GM18498 (cell line): Measurements from ENCODE around the gene SPANXN3.
"Not testable (repeated sequence)": the region's sequence is repeated elsewhere in the genome, so short reads cannot be mapped to it uniquely, and the experiment has no call there.

Experiments used
- ATAC-seq: cut with Tn5 transposase; IDR thresholded peaks from one replicate; pipeline ENCODE4 v1.9.1; 2021; ENCODE audit warnings: mild to moderate bottlenecking, moderate library complexity; ENCODE audit not compliant: unreplicated experiment

Gene SPANXN3

GRCh38 chrX:143517375-143517774 lies at the start of gene SPANXN3:
Gene SPANXN3 (minus strand): TSS chrX:143517475. CDS start chrX:143517391, 84 bp downstream.
- not testable (repeated sequence) for ATAC-seq

- no peak for ATAC-seq
Observed at GRCh38 chrX:143536176-143536575, 18.9 kb upstream of the SPANXN3 start.

DNA sequence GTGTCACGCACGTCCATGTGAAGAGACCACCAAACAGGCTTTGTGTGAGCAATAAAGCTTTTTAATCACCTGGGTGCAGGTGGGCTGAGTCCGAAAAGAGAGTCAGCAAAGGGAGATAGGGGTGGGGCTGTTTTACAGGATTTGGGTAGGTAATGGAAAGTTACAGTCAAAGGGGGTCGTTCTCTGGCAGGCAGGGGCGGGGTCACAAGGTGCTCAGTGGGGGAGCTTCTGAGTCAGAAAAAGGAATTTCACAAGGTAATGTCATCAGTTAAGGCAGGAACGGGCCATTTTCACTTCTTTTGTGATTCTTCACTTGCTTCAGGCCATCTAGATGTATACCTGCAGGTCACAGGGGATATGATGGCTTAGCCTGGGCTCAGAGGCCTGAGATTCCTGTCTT lies 15.1 kb downstream of the SPANXN3 start:
- ATAC-seq: not testable (repeated sequence)

- no peak for ATAC-seq
Observed at GRCh38 chrX:143500751-143501150, 16.5 kb downstream of the SPANXN3 start.

DNA sequence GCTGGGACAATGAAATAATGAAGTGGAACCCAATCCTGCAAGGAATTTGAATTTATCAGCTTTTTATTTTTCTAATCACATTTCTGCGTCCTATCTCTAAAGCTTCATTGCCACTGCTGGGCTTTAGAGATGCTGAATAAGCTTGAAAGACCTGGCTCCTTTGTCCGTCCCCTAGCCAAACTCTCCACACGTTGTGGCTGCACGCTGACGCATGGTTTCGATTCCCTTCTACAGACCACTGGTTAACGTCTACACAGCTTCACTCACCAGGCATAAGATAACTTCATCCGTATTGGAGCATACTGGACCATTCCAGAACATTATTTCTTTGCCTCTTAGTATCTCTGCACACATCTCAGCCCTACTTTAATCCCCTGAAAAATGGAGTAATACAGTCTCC lies 31.2 kb downstream of the SPANXN3 start:
- ATAC-seq: no peak

DNA sequence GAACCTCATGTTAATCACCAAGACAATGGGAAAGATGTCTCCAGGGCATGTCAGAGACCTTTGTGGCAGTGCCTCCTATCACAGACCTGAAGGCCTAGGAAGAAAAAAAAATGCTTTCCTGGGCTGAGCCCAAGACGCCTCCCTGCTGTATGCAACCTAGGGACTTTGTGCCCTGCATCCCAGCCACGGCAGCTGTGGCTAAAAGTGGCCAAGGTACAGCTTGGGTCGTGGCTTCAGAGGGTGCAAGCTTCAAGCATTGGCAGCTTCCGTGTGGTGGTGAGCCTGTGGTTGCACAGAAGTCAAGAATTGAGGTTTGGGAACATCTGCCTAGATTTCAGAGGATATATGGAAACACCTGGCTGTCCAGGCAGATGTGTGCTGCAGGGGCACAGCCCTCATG lies 40.5 kb downstream of the SPANXN3 start:
- no peak for ATAC-seq

- ATAC-seq: no peak
Observed at GRCh38 chrX:143472347-143472938, 44.8 kb downstream of the SPANXN3 start.

DNA sequence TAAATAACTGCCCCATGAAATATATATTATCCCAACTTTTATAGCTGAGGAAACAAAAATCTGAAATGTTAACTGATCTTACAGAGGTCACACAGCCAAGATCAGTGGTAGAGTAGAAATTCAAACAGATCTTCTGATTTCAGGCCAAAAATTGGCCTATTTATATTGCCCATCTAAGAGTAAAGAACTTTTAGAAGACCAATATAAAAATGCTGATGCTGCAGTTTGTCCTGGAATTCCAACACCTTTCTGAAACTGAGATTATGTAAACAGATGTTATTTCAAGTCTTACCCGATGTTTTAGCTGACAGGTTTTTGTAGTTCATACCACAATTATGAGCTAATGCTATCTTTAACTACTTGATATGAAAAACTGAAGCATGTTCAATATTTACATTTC lies 51.1 kb downstream of the SPANXN3 start:
- ATAC-seq: no peak

DNA sequence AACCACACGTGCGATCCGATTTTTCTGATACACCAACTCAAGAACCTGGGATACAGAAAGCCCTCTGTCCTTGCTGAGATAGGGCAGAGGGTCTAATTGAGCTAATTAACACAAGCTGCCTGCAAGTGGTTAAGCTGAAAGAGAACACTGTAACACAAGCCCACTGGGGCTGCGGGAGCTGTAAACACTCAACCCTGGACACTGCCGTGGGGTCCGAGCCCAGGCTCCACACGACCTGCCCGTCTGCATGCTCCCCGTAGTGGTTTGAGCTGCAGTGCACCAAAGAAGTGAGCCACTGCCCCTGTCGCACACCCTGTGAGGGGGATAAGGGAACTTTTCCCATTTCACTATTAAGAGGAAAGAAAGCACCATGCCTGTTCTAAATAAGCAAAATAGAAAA lies 54.6 kb downstream of the SPANXN3 start:
- ATAC-seq: no peak

DNA sequence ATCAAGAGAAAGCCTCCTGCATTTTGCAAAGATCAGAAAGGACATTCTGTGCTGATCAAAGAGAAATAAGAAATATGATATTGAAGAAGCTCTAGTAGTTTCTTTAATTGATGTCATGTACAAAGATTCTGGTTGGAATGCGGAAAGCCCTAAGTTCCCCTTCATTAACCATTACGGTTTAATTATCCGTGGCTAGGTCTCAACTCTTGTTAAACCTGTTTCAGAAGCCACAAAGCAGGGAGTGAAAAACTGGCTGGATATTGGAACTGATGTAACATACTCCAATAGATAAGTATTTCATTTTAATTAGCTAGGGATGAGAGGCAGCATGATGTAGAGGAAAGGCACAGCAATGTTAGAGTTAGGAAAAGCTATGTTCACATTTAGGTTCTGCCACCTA lies 55.7 kb downstream of the SPANXN3 start:
- ATAC-seq: no peak
